HG02884 (cell line): ENCODE measurements around the gene GRIN2A.
A peak's percentile ranks its signal among the peaks of the same experiment; 100 is the strongest.
"Not testable (repeated sequence)": the region's sequence is repeated elsewhere in the genome, so short reads cannot be mapped to it uniquely, and the experiment has no call there.

Experiments
- ATAC-seq: cut with Tn5 transposase; IDR thresholded peaks from one replicate; pipeline ENCODE4 v1.9.1; 2021; ENCODE audit warnings: mild to moderate bottlenecking, moderate library complexity; ENCODE audit not compliant: unreplicated experiment

The GRIN2A gene

DNA sequence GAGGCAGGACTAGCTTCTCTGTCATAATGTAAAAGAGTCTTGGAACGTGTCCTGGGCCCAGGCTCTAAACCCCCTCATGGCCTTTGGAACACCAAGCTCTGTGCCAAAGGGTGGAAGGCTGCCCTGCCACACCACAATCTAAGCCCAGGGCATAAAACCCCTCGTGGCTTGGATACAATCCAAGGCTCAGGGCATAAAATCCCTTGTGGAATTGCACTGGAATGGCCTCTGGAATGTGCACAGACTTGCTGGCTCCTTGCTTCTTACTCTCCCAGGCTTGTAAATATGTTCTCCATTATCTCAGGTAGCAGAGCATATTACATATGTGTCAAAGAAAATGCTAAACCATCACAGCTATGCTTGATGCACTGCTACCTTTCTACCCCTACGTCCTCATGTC, 306.2 kb downstream of the GRIN2A start:
- not testable (repeated sequence) for ATAC-seq

DNA sequence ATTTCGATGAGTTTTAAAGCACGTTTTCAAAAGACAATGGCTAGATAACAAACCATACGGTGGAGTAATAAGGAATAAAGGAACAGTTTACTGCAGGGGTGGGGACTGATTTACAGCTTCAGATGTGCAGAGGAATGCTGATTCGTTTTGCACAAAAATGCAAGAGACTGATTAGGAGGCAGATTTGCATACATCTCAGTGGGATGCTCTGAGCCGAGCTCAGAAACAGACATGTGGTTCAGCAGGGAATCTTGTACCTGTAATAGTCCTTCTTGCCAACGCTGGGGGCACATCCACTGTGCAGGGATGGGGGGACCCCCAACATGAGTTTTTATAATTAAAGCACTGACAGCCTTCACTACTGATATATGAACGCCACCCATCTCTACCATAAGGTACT, 308.0 kb downstream of the GRIN2A start:
- ATAC-seq = no peak

DNA sequence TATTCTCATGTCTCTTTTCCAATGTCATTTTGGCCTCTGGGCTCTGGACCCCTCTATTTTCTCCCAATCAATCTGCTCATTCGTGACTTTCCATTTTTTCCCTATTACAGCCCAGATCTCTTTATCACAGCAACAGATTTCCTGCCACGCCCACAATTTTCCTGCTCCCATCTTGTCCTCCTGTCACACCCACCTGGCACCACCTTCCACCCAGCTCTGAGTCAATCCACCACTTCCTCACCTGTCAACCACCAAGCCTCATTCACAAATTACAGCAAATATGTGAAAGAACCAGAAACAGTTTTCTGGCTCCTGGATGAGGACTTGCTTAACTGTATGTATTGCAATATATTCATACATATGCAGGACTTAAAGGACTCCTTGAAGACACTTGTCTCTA, 311.3 kb downstream of the GRIN2A start:
- ATAC-seq = no peak

DNA sequence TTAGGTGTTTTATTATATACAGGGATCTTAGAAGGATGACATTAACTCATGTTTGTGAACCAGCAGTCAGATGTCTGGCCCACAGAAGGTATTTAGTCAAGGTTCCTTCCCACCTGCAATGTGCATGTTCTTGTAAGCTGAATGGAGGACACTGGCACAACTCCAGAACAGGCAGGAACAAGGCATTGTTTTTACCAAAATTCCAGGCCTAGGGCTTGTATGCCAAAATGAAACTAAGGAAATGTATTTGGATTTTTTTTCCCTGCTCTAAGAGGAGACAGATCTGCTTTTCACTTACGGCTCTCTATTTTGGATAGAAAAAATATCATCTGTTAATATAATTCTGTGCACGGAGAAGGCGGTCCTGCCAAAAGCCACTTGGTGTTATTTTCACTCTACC, 312.5 kb downstream of the GRIN2A start:
- no peak for ATAC-seq

DNA sequence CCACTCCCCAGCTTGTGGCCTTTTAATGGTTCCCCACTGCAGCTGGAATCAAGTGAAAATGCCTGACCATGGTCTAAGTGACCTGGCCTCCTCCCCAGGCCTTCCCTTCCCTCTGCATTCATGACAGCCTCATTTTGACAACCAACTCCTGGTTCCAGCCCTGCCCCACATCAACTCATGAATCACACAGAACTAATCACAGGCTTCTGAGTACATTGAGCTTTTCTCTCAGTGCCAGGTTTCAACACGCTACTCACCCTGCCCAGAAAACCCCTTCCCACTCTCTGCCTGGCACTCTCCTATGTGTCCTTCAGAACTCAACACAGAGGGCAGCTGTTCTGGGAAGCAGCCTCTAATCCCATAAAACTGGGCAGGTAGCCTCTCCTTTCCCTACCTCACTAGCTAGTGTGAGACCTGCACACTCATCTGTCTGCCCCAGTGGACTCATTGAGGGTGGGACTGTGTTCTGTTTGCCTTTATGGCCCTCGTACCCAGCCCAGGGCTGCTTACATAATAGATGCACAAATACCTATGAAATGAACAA, 313.6 kb downstream of the GRIN2A start:
- ATAC-seq = no peak

DNA sequence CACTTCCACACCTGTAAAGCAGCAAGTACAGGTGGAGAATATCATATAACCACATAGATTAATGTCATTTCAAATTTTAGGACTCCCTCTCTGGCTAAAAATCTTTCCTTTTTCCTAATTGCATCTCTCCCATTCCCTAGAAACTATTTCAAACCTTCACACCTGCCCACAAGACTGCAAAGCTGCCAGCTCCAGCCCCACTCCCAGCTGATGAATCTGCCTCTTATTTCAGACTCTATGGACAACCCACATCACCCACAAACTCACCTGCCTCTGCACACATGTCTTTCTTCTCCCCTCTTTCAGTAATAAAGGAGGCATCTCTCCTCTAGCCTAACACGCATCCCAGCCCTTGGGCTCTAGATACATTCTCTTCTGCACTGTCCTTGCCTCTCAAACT, 315.1 kb downstream of the GRIN2A start:
- no peak for ATAC-seq

DNA sequence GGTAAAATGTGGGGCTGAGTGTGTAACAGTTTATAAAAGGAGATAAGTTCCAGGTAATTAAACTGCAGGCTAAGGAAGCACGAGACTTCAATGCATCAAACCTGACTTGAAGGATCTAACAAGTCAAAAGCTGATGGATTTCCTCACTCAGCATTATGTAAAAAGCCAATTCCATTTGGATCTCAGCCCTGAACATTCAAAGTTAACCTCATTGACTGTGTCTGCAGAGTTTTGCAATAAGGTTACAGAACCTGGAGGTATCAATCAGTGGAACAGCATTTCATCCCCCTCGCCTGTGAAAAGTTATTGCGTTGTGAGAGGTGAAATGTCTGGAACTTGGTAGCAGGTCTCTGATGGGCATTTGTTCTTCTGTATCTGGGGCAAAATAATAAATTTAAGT, 317.8 kb downstream of the GRIN2A start:
- ATAC-seq = no peak

DNA sequence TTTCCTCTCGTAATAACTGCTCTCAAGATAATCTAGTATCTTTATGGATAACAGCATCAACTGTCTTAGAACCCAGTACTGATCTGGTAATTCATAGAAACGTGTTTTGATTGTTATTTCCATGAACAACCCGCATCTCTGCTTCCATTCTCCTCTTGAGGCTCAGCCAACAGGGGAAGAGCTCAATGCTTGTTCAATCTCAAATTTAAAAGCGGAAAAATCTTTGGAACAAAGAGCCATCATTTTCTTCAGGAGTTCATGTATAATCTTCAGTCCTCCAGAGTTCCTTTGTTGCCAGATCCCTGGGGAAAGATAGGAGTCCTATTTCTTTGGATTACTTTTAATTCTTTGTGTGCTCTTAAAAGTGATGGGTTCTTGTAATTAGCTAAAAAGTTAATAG, 319.9 kb downstream of the GRIN2A start:
- ATAC-seq = no peak

DNA sequence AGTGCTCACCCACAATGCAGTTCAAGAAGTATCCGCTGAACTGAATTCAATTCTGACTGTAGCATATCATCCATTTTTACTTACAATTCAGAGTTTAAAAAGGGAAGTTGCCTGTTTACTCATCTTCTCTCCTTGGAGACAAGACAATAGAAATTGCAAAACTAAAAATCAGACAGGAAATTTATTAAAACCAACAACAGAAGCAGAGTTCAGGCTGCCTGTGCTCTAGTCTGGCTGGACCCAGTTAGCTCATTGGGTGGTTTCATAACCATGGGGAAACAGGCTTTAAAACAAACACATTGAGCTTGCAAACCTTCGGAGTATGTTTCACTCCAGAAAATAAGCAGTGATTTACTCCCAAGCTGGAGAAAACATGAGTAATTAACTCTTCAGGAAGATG, 321.4 kb downstream of the GRIN2A start:
- no peak for ATAC-seq

DNA sequence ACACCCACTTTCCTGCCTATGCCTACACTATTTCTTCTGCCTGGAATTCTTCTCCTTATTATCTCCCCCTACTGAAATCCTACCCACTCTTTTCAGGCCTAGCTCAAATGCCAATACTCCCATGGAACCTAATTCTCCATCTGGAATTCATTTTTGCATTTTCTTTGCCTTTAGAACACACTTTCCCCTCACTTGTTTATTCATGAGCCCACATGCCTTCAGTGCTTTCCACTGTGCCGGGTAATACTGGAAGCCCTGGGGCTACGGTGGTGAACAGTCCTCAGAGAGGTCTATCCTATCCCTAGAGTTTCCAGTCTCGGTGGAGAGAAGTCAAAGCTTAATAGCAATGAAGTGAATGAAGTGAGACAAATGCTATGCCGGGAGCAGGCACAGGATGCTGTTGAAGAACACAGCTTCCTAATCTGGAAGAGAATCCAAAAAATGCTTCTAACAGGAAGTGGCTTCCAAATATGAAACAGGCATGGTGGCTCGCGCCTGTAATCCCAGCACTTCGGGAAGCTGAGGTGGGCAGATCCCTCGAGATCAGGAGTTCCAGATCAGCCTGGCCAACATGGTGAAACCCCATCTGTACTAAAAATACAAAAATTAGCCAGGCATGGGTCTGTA, 322.4 kb downstream of the GRIN2A start:
- no peak for ATAC-seq

DNA sequence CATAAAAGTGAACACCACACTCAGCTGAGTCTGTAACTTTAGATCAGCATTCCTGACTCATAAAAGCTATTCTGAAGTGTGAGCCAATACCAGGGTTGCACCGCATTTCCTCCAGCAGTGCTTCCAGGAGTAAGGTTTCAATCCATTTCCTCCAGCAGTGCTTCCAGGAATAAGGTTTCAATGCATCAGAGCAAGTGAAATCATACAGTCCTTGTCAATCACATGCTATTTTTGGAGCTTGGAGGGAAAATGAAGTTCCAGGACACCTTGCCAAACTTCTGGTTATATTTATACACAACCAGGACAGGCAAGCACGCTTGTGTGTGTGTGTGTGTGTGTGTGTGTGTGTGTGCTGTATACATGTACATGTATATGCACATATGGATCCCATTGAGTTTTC, 327.6 kb downstream of the GRIN2A start:
- no peak for ATAC-seq

DNA sequence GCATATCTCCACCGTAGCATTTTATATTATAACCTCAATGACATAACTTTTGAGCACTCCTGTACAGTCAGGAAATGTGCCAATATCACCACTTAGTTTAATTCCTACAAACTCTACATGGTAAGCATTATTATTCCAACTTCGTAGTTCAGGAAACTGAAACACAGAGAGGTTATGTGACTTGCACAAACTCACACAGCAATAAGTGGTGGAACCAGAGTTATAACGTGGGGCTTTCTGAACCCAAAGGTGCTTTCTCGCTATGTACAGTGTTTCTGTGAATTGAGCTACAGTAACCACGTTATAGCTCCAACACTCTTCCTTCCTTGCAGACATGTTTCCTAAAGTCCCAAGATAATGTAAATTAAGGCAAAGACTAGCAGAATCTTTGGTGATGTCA, 330.2 kb downstream of the GRIN2A start:
- no peak for ATAC-seq

DNA sequence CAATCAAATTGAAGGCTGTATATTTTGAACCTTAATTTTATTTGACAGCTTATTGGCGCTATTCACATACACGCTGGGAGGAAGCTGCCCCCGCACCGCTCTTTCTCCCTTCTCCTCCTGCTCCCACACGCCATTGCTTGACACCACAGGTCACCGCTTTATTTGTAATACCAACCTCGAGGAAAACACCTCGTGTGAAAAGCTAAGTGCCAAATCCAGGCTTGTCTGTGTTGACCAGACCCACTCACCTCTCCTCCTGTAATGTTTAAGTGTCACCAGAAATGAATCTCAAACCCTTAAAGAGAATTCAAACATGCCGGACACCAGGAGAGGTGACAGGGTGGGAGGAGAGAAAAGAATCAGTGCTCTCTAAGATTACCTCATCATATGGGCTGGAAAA, 331.4 kb downstream of the GRIN2A start:
- ATAC-seq = no peak

DNA sequence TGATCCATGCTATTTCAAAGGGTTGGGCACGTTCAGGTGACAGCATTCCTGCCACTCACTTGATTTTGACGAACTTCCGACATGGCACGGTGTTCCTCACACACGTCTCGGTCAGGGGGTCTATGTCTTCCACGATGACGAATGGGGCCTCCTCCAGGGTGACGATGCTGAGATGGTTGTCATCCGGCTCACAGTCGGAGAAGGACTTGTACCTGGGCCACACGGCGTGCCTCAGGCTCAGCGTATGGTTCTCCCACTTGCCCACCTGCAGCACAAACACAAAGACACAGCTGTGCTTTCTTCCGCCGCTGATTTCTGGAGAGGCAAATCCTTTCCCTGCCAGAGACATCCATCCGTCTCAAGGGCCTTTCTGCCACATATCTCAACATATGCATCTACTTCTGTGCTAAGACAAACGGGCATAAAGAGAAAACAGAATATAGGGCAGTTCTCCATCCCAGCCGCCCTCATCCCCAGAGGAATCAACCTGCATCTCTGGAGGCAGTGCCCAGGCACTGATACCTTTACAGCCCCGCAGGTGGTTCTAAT, 332.5 kb downstream of the GRIN2A start:
- no peak for ATAC-seq

DNA sequence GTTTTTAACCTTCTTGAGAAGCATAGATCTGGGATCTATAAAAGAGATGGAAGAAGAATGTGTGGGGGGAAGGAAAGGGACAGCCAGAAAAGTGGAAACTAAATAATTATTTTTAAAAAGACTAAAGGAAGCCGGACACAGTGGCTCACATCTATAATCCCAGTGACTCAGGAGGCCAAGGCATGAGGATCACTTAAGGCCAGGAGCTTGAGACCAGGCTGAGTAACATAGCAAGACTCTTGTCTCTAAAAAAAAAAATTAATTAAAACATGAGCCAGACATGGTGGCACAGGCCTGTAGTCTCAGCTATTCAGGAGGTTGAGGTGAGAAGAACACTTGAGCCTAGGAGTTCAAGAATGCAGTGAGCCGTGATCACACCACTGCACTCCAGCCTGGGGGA, 335.1 kb downstream of the GRIN2A start:
- no peak for ATAC-seq

DNA sequence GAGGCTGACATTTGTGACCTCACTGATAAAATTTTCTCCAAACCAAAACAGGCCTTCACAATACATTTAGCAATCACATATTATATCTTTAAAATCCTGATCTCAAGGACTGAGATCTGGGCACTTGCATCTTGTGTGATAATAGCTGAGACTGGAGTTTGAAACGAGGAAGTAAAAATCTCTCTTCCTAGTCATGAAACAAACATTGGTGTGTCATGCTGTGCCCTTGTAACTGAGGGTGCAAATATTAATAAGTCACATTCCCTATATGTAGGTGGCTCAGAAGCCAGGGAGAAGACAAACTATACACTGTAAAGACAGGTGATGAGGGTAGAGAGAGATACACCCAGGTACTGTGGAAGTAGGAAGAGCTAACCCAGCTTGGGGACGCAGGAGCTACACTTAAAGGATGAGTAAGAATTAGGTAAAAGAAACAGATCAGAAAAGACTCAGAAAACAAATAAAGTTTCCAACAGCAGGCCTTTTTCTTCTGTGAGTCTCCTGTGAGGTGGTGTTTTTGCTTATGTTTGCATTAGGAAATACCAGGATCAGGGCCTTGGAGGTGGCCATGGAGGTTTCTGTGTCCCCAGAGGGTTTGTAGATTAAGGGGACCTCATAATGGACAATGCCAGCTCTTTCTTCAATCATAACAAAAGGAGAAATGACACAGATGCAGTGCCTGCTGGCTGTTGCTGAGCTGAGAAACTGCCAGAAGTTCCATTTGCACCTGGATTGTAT, 335.7 kb downstream of the GRIN2A start:
- ATAC-seq = no peak

DNA sequence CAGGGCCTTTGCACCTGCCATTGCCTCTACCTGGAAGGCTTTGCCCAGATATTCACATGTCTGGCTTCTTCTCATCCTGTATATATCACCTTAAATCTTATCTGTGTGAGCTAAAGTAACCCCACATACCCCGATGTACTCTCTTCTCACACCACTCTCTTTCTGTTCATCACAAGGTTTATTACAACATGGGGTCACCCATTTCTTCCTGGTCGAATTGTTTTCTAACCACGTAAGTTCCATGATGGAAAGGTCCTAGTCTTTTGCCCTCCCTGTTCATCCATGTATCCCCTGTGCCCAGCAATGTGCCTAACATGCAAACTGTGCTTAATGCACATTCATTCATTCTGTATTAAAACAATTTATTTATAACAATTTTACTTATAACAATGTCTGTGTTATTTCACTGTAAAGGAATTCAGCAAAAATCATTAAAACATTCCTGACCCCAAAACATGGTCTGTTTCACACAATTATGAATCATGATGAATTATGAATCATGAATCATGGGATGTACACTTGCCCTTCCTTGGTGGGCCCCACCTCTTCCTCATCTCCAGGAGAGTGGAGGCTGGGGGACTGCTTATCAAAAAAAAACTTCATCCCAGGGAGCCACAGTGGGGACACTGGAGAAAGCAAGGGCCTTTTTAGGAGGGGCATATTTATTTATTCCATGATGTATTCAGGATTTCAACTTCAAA, 336.4 kb downstream of the GRIN2A start:
- ATAC-seq = no peak

DNA sequence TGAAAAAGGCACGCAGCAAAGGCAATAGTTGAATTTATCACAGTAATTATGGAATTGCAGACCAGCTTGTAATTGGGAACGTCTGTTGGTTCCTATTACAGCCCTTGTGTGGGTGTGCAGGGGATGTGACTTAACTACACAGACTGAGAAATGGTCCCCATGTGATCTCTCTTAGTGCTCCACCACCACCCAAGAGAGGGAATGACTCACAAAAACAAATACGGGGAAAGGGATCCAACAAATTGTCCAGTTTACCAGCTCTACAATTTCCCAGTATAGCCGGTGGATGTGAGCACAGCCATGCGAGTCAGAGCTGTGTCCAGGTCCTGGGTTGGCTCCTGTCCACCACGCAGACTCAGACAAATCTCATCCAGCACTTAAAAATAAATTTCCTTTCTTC, 337.9 kb downstream of the GRIN2A start:
- no peak for ATAC-seq

DNA sequence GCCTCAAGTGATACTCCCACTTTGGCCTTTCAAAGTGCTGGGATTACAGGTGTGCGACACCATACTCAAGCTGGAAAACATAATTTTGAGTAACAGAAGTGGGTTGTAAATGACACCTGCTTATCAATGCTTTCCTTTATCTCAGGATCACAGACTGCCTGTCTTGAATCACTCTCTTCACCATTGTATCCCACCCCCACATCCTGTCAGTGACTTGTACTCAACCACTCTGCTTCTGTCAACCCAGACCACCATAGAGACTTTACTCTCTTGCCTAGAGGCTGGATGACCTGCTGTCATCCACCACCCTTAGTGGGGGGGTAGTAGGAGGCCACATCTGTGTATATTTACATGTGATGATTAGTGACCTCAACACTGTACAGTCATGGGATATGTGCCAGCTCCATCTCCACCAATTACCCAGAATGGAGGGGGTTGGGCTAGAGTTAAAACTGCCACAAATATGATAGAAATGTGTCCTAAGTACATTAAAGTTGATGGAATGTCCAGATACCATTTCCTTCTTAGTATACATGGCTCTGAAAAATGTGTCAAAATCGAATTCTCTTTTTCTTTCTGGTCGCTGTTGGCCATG, 338.7 kb downstream of the GRIN2A start:
- ATAC-seq = no peak

DNA sequence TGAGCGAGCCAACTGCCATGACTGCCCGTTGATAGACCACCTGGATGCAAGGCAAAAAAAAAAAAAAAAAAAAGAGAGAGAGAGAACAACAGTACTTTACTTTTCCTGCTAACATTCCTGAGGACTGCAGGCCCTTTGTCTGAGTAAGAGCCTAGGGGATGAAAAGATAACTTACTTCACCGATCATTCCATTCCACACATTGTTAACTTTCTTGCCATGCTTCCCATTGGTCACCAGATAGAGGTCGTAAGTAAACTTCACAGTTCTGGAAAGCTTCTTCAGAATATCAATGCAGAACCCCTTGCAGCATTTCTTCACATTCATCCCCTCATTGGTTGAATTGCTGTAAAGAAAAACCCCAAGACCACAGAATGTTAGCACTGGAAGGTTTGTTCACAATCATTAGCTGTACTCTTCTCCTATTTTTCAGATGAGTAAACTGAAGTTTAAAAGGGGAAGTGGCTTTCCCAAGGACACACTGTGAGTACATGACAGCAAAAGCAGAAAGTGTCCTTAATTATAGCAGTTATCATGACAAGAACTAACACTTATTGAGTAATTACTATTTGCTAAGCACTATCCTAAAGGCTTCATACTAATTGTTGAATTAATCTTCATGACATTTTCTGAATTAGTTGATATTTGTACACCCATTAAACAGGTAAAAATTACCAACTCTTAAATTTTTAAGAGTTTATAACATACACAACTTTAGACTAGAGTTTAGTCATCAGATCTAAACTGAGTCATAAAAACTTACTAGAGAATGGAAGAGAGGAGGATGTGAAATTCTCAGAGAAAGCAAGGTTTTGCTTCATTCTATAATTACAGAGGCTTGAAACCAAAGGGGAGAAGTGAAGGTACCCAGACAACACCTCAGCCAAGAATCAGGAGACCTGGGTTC, 341.2 kb downstream of the GRIN2A start:
- peak; percentile 82 for ATAC-seq
